LNCAP (cell line): ENCODE measurements around the gene GDPGP1.

Experiments
- TF ChIP-seq, protein P1 (sequence below): fragments of 450-650 bp; IDR thresholded peaks from 2 replicates; pipeline ENCODE4 v1.5.1; 2017; ENCODE audit warnings: mild to moderate bottlenecking

GDPGP1 gene, protein sequence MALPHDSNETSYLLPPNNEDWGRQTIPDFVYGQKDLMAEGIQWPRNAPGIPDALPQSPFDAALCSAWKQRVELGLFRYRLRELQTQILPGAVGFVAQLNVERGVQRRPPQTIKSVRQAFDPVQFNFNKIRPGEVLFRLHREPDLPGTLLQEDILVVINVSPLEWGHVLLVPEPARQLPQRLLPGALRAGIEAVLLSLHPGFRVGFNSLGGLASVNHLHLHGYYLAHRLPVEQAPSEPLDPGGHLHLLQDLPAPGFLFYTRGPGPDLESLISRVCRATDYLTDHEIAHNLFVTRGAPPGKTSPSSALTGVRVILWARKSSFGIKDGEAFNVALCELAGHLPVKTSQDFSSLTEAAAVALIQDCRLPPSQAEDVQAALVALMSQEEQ

DNA sequence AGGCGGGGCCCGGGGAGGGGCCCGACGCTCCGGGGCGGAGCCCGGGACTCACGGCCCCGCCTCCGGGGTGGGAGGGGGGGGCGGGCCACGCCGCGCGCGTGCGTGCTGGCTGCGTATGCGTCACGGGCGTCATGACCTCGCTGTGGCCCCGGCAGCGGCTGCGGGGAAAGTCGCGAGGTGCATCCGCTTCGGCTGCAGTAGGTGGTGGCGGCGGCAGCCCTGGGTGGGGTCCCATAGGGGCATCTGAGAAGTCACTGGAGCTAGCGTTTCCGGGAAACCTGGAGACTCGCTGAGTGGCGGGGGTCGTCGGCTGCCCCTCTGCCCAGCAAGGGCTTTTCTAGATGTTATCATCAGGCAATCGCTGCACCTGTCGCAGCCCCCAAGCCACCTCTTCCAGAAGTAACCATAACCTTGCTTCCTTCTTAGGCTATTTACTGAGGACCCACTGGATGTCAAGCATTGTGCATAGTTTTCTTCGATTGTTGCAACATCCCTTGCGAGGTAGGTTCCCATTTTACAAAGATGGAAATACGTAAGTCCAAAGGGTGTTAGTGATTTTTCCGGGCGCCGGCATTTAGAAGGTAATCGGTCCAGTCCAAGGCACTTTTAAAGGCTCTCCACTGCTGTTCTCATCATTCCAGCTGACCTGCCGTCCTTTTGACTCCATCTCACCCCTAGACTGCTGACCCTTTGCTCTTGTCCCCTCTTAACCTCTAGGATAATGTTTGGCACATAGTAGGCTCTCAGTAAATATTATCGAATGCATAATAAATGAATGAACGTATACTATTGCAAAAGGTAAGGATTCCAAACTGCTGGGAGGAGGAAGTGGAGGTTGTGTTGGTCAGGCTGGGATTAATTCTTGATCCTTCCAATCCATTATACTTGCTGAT is at the start of gene GDPGP1:
Gene GDPGP1 (plus strand): TSS at position 114 of the 893 bp plus-strand sequence. CDS start 6,700 bp downstream, outside the sequence.
- TF ChIP-seq, protein P1, sequence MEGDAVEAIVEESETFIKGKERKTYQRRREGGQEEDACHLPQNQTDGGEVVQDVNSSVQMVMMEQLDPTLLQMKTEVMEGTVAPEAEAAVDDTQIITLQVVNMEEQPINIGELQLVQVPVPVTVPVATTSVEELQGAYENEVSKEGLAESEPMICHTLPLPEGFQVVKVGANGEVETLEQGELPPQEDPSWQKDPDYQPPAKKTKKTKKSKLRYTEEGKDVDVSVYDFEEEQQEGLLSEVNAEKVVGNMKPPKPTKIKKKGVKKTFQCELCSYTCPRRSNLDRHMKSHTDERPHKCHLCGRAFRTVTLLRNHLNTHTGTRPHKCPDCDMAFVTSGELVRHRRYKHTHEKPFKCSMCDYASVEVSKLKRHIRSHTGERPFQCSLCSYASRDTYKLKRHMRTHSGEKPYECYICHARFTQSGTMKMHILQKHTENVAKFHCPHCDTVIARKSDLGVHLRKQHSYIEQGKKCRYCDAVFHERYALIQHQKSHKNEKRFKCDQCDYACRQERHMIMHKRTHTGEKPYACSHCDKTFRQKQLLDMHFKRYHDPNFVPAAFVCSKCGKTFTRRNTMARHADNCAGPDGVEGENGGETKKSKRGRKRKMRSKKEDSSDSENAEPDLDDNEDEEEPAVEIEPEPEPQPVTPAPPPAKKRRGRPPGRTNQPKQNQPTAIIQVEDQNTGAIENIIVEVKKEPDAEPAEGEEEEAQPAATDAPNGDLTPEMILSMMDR = no peak

DNA sequence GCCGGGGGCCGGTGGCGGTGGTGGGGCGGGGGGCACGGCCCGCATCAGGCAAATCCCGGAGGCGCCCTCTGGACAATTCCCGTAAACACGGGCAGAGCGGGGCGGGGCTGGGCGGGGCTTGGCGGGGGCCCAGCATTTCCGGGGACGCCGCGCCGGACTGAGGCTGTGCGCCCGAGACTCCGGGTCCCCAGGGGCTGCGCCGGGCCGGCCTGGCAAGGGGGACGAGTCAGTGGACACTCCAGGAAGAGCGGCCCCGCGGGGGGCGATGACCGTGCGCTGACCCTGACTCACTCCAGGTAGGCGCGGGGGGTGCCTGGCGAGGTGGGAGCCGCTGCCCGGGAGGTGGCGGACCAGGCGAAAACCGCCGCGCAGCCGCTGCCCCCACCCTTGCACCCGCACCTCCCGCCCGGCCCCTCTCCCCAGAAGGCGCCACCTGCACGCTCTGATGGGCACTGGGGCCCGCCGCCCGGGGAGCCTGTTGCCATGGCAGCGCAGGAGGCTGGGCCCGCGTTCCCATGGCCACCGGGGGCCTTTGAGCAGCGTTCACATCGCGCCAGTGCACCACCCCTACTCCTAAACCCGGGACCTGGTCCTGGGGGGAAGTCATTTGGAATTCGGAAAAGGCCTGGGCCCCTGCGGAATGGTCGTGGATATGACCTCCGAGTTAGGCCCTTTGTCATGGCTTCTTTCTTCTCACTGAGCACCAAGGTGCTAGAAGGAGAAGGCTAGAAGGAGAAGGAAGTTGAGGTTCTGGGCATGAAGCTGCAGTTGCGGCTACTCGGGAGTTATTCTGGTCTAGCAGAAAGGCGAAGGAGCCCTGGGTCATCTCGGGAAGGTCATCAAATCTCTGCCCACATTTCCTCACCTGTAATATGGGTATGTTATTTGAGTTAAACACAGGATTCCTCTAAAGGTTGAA is 49.0 kb upstream of the GDPGP1 start:
- TF ChIP-seq, protein P1 = no peak

DNA sequence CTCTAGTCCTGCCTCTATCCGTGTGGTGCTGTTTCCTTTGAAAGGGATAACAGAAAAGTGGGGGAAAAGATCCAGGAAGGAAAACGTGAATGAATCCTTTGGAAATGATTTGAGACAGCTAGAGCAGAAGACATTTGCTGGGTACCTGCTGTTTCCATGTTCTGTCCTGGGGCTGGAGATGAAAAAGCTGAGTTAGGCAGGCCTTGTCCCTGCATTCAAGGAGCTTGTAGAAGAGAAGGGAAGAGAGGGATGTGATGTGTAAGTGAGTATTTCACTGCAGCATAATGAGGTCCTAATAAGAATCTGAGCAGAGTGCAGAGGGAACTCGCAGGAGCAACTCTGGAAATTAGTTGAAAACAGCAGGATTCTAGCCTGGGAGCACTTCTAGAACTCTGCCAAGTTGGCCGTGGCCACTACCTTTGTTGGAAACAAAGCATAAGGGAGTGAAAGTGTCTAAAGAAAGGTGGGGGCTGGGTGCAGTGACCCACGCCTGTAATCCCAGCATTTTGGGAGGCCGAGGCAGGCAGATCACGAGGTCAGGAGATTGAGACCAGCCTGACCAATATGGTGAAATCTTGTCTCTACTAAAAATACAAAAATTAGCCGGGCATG is 46.6 kb upstream of the GDPGP1 start:
- TF ChIP-seq, protein P1 = no peak

DNA sequence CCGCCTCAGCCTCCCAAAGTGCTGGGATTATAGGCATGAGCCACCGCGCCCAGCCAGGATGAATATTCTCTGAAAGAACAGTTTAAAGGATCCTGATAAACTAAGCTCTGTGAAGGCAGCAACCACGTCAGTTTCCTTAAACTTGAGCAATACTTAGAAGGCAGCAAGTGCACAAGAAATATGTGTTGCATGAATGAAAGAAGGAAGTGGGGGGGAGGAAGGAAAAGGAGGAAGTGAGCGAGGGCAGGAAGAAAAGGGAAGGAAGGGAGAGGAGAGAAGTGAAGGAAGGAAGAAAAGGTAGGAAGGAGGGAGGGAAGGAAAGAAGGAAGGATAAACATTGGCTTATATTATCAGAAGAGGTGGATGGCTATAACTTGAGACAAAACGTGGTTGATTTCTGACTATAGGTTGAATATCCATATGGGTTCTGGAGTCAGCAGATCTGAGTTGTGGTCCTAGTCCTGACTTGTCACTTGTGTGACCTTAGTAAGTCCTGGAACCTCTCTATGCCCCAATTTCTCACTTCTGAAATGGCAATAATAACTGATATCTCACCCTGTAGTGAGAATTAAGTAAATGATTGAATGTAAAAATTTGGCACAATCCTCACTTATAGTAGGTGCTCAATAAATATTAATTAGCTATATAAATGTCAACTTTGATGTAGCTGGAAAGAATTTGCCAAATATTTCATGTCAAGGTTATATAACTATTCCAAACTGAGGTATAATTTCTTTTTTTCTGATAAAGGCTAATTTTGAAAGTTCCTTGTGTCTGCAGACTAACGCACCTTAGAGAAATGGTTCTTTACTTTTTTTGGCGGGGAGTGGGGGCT is 44.9 kb upstream of the GDPGP1 start:
- TF ChIP-seq, protein P1 = no peak

DNA sequence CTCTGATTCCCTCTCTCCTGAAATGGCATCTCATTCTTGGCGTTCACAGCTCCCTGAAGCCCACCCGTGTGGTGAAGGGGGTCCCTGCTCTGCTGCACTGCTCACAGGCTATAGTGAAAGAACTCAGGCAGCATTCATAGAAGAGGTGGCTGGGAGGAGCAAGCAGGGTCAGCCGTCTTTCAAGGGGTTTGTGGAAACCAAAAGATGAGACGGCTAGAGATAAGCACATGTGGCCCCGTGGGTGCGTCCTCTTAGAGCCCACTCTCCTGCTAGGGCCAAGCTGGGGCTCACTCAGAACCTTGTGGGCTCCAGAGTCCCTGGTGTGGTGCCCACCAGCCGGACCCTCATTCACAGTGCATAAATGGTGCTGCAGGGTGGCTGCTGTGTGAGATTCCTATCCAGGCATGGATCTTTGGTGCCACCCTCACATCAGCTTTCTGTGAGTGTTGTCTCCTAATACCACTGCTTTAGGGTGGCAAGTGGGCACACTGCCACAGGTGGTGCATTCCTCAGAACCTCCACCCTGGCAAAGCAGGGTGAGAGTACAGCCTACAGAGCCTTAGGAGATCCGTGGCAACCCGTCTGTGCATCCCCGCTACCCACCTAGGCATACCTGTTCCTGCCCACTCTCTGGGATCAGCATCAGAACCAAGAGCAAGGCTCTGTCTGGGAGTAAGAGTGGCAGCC is 44.1 kb upstream of the GDPGP1 start:
- TF ChIP-seq, protein P1 = no peak

DNA sequence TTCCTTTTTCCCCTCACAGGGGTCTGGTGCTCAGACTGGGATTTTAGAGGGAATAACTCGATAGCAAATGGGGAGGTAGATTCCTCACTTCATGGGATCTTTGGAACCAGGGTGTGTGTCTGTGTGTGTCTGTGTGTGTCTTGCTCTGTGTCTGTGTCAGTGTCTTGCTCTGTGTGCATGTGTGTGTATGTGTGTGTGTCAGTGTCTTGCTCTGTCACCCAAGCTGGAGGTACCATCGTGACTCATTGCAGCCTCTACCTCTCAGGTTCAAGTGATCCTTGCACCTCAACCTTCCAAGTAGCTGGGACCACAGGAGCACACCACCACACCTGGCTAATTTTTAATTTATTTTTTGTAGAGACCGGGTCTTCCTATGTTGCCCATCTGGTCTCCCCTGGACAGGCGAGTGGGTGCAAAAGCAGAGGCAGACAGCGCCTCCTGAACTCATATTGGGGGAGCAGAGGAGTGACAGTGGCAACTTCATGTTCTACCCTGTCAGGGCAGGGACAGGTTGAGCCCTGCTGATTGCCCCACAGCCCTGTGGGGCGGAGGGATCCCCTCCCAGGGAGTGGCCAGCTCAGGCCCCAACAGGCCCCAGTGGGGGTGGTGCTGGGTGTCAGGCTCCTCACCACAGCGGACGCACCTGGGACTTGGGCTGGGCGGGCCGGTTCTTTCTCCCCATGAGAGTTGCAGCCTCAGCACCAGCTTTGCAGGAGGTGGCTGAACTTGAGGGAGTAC is 43.2 kb upstream of the GDPGP1 start:
- TF ChIP-seq, protein P1 = no peak
